Stomach (tissue), 4 donors: Measurements from ENCODE around the gene FAM110D.
A peak's percentile ranks its signal among the peaks of the same experiment; 100 is the strongest.

ENCODE experiments used
- CTCF ChIP-seq, 7 experiments: fragments of 450-650 bp in 4 of 7; fragments of 200-600 bp in 3 of 7; sonication (generic) in 3 of 7; IDR thresholded peaks; one replicate each; pipeline ENCODE4 v1.5.1; 2016 to 2019; ENCODE audit warnings: antibody characterized with exemption in 7 of 7, control low read depth in 2 of 7, mild to moderate bottlenecking in 1 of 7
- POLR2A ChIP-seq, 4 donors: fragments of 450-650 bp; IDR thresholded peaks; one replicate each; pipeline ENCODE4 v1.6.1; 2016; ENCODE audit warnings: antibody characterized with exemption in 4 of 4, control low read depth in 2 of 4, mild to moderate bottlenecking in 1 of 4, moderate library complexity in 1 of 4
- POLR2AphosphoS5 ChIP-seq, 3 donors: sonication (generic); formaldehyde crosslinking; IDR thresholded peaks; one replicate each; pipeline ENCODE4 v1.6.1; 2016; ENCODE audit warnings: antibody characterized with exemption in 3 of 3

GRCh38 chr1:26110731-26111529, 47.9 kb upstream of the FAM110D start:
- TF ChIP-seq CTCF (IDR thresholded peaks at IDR 0.05) = no peak
- TF ChIP-seq POLR2A (IDR thresholded peaks at IDR 0.05) = no peak
- TF ChIP-seq POLR2AphosphoS5 (IDR thresholded peaks at IDR 0.05) = peak in 2 of 3 donors; percentile 52 to 62
